Activated CD4-positive, alpha-beta T cell treated with anti-CD3 and anti-CD28 coated beads, Interleukin-2, amount 10 ng/mL, durations not matched to agents 24 days and 14 days (primary cell): ENCODE measurements around the gene TCF4. TPM values are rescaled to one million over a fixed set of nuclear protein-coding genes. Genes with fewer than 3 reads are reported as not detected.

Experiments used
- DNase-seq: peaks from one replicate; pipeline ENCODE4 v3.0.0; 2022
- H3K27ac Mint-ChIP-seq: one replicate; pipeline ENCODE4 v1.8.0; 2022; ENCODE audit warnings: mild to moderate bottlenecking, mixed read lengths
- H3K27me3 Mint-ChIP-seq: one replicate; pipeline ENCODE4 v1.8.0; 2022; ENCODE audit warnings: mixed read lengths
- H3K36me3 Mint-ChIP-seq: one replicate; pipeline ENCODE4 v1.8.0; 2022; ENCODE audit warnings: low read depth, mild to moderate bottlenecking, mixed read lengths
- H3K4me1 Mint-ChIP-seq: one replicate; pipeline ENCODE4 v1.8.0; 2021; ENCODE audit warnings: mixed read lengths
- H3K4me3 Mint-ChIP-seq: one replicate; pipeline ENCODE4 v1.8.0; 2022; ENCODE audit warnings: mild to moderate bottlenecking, moderate library complexity, mixed read lengths
- H3K9me3 Mint-ChIP-seq: one replicate; pipeline ENCODE4 v1.8.0; 2021; ENCODE audit warnings: mixed read lengths
- intact Hi-C: fragments of 100-400 bp; cut with micrococcal nuclease; formaldehyde crosslinking; loops from one replicate; pipeline ENCODE4 v1.15.1; 2023
- total RNA-seq: library from RNA; stranded (reverse); gene quantifications from 2 replicates; pipeline ENCODE4 v1.2.3, GENCODE V29; 2022

TCF4 gene
- total RNA-seq, 1 donor from 2014 or later: 2.6 TPM

- Mint-ChIP-seq H3K4me1 (no peaks in the 10 kb centered on the region), H3K27ac (no peak overlapping the region), H3K4me3 (no peak overlapping the region), H3K36me3 (no peaks in the 10 kb centered on the region), H3K9me3 (no peaks in the 10 kb centered on the region), H3K27me3 (peaks cover 9% of the 10 kb centered on the region)
- no peak for DNase-seq
- intact Hi-C loops: no loop called here
These were observed 10.0 kb downstream of the TCF4 start for GRCh38 chr18:55577812-55578539.

- peaks cover 4% of the 10 kb centered on the region for H3K27me3 Mint-ChIP-seq
- no peak overlapping the region for H3K27ac Mint-ChIP-seq
- DNase-seq: no peak
- intact Hi-C loops: no loop called here
- H3K9me3 Mint-ChIP-seq: no peaks in the 10 kb centered on the region
- no peak overlapping the region for H3K4me3 Mint-ChIP-seq
- no peaks in the 10 kb centered on the region for H3K36me3 Mint-ChIP-seq
- no peaks in the 10 kb centered on the region for H3K4me1 Mint-ChIP-seq
These were observed 12.0 kb downstream of the TCF4 start for GRCh38 chr18:55576001-55576400.

GRCh38 chr18:55575066-55575465 is 12.9 kb downstream of the TCF4 start:
- Mint-ChIP-seq H3K27ac (no peak overlapping the region), H3K27me3 (no peaks in the 10 kb centered on the region), H3K4me1 (no peaks in the 10 kb centered on the region), H3K4me3 (no peak overlapping the region), H3K9me3 (no peaks in the 10 kb centered on the region), H3K36me3 (no peaks in the 10 kb centered on the region)
- intact Hi-C loops: no loop called here
- DNase-seq: no peak

- no peaks in the 10 kb centered on the region for H3K4me1 Mint-ChIP-seq
- no peaks in the 10 kb centered on the region for H3K36me3 Mint-ChIP-seq
- no peaks in the 10 kb centered on the region for H3K27me3 Mint-ChIP-seq
- H3K4me3 Mint-ChIP-seq: no peak overlapping the region
- H3K9me3 Mint-ChIP-seq: no peaks in the 10 kb centered on the region
- no peak for DNase-seq
- no peak overlapping the region for H3K27ac Mint-ChIP-seq
- intact Hi-C loops: no loop called here
These were observed 14.6 kb downstream of the TCF4 start for GRCh38 chr18:55573386-55573785.

- H3K27me3 Mint-ChIP-seq: no peaks in the 10 kb centered on the region
- DNase-seq: no peak
- H3K4me1 Mint-ChIP-seq: no peaks in the 10 kb centered on the region
- no peaks in the 10 kb centered on the region for H3K9me3 Mint-ChIP-seq
- H3K36me3 Mint-ChIP-seq: no peaks in the 10 kb centered on the region
- H3K27ac Mint-ChIP-seq: no peak overlapping the region
- intact Hi-C loops: no loop called here
- no peak overlapping the region for H3K4me3 Mint-ChIP-seq
These were observed 17.0 kb downstream of the TCF4 start for GRCh38 chr18:55570966-55571365.

DNA sequence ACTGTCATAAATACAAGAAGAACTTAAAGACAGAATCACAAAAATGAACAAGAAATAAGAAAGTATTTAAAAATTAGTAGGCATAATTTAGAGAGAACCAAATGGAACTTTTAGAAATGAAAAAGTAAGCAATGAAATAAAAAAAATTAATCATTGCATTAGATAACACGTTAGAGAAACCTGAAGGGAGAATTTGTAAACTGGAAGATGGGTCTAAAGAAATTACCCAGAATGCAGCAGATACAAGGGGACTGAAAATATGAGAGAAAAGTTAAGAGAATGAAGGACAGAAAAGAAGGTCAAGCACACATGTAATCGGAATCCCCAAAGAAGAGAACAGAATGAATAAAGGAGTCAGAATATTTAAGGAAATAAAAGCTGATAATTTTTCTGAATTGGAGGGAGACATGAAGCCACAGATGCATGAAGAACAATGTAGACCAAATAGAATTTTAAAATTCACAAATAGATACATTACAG is 21.5 kb downstream of the TCF4 start:
- no peaks in the 10 kb centered on the region for H3K9me3 Mint-ChIP-seq
- DNase-seq: no peak
- H3K27me3 Mint-ChIP-seq: no peaks in the 10 kb centered on the region
- no peaks in the 10 kb centered on the region for H3K4me1 Mint-ChIP-seq
- no peaks in the 10 kb centered on the region for H3K36me3 Mint-ChIP-seq
- no peak overlapping the region for H3K4me3 Mint-ChIP-seq
- intact Hi-C loops: no loop called here
- H3K27ac Mint-ChIP-seq: no peak overlapping the region

GRCh38 chr18:55559739-55560138 is 28.3 kb downstream of the TCF4 start:
- intact Hi-C loops: no loop called here
- no peak for DNase-seq
- peaks cover 3% of the 10 kb centered on the region for H3K27me3 Mint-ChIP-seq
- H3K4me1 Mint-ChIP-seq: no peaks in the 10 kb centered on the region
- no peak overlapping the region for H3K27ac Mint-ChIP-seq
- no peaks in the 10 kb centered on the region for H3K9me3 Mint-ChIP-seq
- no peaks in the 10 kb centered on the region for H3K36me3 Mint-ChIP-seq
- H3K4me3 Mint-ChIP-seq: no peak overlapping the region

GRCh38 chr18:55557211-55557610 is 30.8 kb downstream of the TCF4 start:
- peaks cover 3% of the 10 kb centered on the region for H3K27me3 Mint-ChIP-seq
- H3K4me1 Mint-ChIP-seq: no peaks in the 10 kb centered on the region
- H3K4me3 Mint-ChIP-seq: no peak overlapping the region
- intact Hi-C loops: no loop called here
- no peak for DNase-seq
- no peak overlapping the region for H3K27ac Mint-ChIP-seq
- H3K9me3 Mint-ChIP-seq: no peaks in the 10 kb centered on the region
- no peaks in the 10 kb centered on the region for H3K36me3 Mint-ChIP-seq

GRCh38 chr18:55555395-55556027 is 32.5 kb downstream of the TCF4 start:
- no peaks in the 10 kb centered on the region for H3K4me1 Mint-ChIP-seq
- intact Hi-C loops: no loop called here
- peaks cover 3% of the 10 kb centered on the region for H3K27me3 Mint-ChIP-seq
- H3K9me3 Mint-ChIP-seq: no peaks in the 10 kb centered on the region
- no peak overlapping the region for H3K4me3 Mint-ChIP-seq
- DNase-seq: no peak
- H3K36me3 Mint-ChIP-seq: no peaks in the 10 kb centered on the region
- no peak overlapping the region for H3K27ac Mint-ChIP-seq

- no peaks in the 10 kb centered on the region for H3K36me3 Mint-ChIP-seq
- H3K27ac Mint-ChIP-seq: no peak overlapping the region
- H3K27me3 Mint-ChIP-seq: peaks cover 3% of the 10 kb centered on the region
- no peak overlapping the region for H3K4me3 Mint-ChIP-seq
- DNase-seq: no peak
- no peaks in the 10 kb centered on the region for H3K9me3 Mint-ChIP-seq
- intact Hi-C loops: no loop called here
- H3K4me1 Mint-ChIP-seq: no peaks in the 10 kb centered on the region
These were observed 35.3 kb downstream of the TCF4 start for GRCh38 chr18:55552526-55553189.

DNA sequence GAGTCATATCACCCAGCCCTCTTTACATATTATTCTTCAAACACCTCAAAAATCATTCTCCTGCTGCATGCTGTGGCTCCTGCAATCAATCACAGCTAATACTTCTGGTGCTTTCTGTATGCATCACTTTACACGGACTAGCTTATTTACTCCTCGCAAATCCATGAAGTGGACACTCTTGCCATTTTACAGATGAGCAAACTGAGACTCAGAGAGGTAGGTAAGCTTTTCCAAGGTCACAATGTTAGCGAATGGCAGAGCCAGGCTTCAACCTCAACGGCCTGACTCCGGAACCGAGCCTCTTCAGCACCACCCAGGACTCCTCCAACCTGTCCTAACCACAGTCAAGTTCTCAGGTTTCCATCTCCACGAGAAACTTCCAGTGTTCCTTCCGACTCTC is 36.8 kb downstream of the TCF4 start:
- Mint-ChIP-seq H3K4me1 (no peaks in the 10 kb centered on the region), H3K4me3 (no peak overlapping the region), H3K36me3 (no peaks in the 10 kb centered on the region), H3K27me3 (no peaks in the 10 kb centered on the region), H3K27ac (no peak overlapping the region), H3K9me3 (no peaks in the 10 kb centered on the region)
- DNase-seq: no peak
- intact Hi-C loops: no loop called here

DNA sequence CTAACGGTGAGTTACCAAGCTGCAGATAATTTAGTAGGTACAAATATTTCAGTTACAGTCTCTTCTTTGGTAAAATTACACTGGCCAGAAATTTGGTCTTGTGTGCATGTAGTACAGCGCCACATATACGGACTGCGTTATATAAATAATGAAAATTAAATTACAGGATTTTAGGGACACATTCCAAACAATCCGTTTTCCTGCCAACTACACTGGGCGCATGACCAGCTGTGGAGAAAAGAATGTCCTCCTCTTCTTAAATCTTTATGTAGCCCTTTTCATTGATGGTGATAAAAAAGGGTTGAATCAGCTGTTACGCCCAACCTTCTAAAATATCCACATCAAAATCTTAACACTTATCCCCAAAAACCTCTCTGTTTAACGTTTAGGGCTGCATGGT is 37.5 kb downstream of the TCF4 start:
- Mint-ChIP-seq H3K36me3 (no peaks in the 10 kb centered on the region), H3K27me3 (no peaks in the 10 kb centered on the region), H3K4me3 (no peak overlapping the region), H3K9me3 (no peaks in the 10 kb centered on the region), H3K4me1 (no peaks in the 10 kb centered on the region), H3K27ac (no peak overlapping the region)
- intact Hi-C loops: no loop called here
- no peak for DNase-seq

- H3K9me3 Mint-ChIP-seq: no peaks in the 10 kb centered on the region
- DNase-seq: no peak
- no peaks in the 10 kb centered on the region for H3K4me1 Mint-ChIP-seq
- intact Hi-C loops: no loop called here
- no peaks in the 10 kb centered on the region for H3K27me3 Mint-ChIP-seq
- no peaks in the 10 kb centered on the region for H3K36me3 Mint-ChIP-seq
- H3K27ac Mint-ChIP-seq: no peak overlapping the region
- no peak overlapping the region for H3K4me3 Mint-ChIP-seq
These were observed 38.4 kb downstream of the TCF4 start for GRCh38 chr18:55549474-55550104.

DNA sequence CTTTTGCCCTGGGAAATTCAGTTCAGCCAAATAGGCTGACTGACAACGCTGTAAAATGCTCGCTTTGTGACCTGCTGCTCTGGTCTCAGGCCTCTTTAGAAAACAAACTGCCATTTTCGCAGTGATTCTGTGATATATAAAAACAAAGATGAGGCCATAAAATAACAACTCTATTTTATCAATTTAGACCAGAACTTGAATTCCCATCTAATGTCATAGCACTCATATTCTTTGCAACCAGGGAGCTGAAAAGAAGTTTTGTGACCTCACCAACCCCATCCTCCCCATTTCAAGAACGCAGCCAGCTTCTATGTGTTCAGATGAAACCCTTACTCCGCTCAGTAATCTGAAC is 40.3 kb downstream of the TCF4 start:
- Mint-ChIP-seq H3K4me3 (no peak overlapping the region), H3K36me3 (no peaks in the 10 kb centered on the region), H3K27me3 (no peaks in the 10 kb centered on the region), H3K27ac (no peak overlapping the region), H3K4me1 (no peaks in the 10 kb centered on the region), H3K9me3 (no peaks in the 10 kb centered on the region)
- intact Hi-C loops: no loop called here
- DNase-seq: no peak
